ENCODE data around the gene CCDC178.
"Not testable (repeated sequence)": the region's sequence is repeated elsewhere in the genome, so short reads cannot be mapped to it uniquely, and the experiment has no call there.

CCDC178 gene

DNA sequence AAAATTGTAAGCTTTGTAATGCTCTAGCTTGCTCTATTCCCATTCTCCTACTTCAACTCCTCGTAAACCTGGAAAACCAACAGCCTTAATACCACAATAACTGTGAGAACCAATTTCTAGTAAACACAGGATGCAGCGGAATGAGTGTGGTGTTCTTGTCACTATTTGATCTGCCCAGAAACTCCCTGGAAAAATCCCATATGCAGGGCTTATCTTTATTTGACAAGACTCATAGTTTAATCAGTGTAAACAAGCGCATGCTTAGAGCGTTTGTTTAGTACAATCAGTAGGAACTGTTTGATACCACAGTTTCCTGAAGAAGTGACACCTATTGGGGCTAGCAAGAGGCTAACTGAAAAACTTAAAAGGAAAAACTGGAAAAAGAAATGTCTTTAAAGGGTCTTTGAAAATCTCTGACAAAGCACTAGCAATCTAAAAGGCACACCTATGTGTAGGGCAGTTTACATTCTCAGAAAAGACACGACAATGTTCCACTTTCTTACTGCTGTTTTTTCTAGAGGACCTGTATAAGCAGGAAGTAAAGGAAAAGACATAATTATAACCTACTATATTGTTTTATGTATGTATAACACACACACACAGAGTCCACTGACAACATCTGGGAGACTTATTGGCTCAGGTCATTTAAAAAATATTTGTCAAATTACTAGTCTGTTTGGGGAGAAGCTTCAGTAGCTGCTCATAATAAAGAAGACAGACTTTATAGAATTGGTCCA, 426.3 kb downstream of the CCDC178 start:
- Mint-ChIP-seq H3K4me3 (no peak overlapping the region), H3K4me1 (no peaks in the 10 kb centered on the region), H3K9me3 (peaks cover 4% of the 10 kb centered on the region), H3K36me3 (no peaks in the 10 kb centered on the region), H3K27ac (no peak overlapping the region), H3K27me3 (no peaks in the 10 kb centered on the region)
- DNase-seq = no peak
- CTCF ChIA-PET = no interaction called here

DNA sequence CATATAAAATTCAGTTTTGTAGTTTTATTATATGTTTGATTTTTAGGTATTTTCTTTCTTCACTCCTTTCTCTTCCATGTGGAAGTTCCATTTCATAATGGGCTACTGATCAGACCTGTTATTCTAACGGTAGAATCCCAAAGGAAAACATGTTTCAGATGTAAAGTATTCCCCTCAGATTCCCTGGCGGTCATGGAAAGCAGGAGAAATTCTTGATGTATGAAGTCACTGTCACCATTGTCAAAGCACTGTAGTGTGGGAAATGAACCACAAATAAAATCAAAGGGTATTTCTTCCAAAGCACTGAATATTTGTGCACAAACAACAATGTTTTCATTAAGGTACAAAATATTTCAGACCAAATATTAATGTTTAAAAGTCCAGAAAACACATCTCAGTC, 430.4 kb downstream of the CCDC178 start:
- no peaks in the 10 kb centered on the region for H3K36me3 Mint-ChIP-seq
- H3K27ac Mint-ChIP-seq = no peak overlapping the region
- H3K4me1 Mint-ChIP-seq = no peaks in the 10 kb centered on the region
- H3K9me3 Mint-ChIP-seq = peaks cover 4% of the 10 kb centered on the region
- H3K4me3 Mint-ChIP-seq = no peak overlapping the region
- CTCF ChIA-PET = no interaction called here
- DNase-seq = no peak
- H3K27me3 Mint-ChIP-seq = no peaks in the 10 kb centered on the region

DNA sequence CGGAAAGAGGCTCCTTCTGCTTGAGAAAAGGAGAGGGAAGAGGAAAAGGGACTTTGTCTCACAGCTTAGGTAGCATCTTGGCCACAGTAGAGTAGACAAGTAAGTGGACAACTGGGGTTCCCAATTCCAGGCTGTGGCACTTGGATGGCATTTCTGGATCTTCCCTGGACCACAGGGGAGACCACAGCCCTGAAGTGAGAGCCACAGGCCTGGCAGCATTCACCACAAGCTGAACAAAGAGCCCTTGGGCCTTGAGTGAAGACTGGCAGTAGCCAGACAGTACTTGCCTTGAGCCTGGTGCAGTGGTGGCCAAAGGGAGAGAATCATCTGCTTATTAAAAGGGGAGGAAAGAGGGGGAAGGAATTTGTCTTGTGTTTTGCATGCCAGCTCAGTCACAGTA, 441.6 kb downstream of the CCDC178 start:
- Mint-ChIP-seq H3K27ac (no peak overlapping the region), H3K9me3 (peaks cover 2% of the 10 kb centered on the region), H3K4me1 (no peaks in the 10 kb centered on the region), H3K36me3 (no peaks in the 10 kb centered on the region), H3K27me3 (no peaks in the 10 kb centered on the region), H3K4me3 (no peak overlapping the region)
- CTCF ChIA-PET = no interaction called here
- DNase-seq = no peak

DNA sequence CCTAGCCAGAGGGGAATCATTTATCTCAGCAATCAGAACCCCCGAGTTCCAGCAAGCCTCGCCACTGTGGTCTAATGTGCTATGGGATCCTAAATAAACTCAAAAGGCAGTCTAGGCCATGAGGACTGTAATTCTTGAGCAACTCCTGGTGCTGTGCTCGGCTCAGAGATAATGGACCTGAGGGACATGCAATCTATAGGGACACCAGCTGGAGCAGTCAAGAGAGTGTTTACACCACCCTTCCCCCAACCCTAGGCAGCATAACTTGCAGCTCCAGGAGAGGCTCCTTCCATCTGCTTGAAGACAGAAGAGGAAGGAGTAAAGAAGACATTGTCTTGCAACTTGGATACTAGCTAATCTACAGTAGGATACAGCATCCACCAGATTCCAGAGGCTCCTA, 442.2 kb downstream of the CCDC178 start:
- CTCF ChIA-PET = no interaction called here
- H3K36me3 Mint-ChIP-seq = no peaks in the 10 kb centered on the region
- H3K4me3 Mint-ChIP-seq = no peak overlapping the region
- no peak overlapping the region for H3K27ac Mint-ChIP-seq
- no peaks in the 10 kb centered on the region for H3K27me3 Mint-ChIP-seq
- no peak for DNase-seq
- H3K9me3 Mint-ChIP-seq = peaks cover 2% of the 10 kb centered on the region
- H3K4me1 Mint-ChIP-seq = no peaks in the 10 kb centered on the region

DNA sequence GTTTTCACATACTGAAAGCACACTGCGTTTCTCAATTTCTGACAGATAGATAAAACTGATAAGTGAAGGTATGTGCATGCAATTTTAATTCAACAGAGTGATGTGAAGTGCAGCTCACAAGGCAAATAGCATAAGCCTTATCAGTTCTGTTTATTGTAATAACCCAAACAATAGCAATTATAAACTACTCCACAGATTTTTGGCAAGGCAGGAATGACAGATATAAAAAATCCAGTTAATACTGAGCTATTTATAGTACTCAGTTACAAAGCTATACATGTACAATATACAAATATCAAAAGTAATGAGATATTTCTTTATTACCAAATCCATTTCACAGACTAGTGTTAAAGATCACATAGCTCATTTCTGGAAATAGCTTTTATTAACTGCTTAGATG, 456.8 kb downstream of the CCDC178 start:
- H3K36me3 Mint-ChIP-seq = no peaks in the 10 kb centered on the region
- no peak overlapping the region for H3K27ac Mint-ChIP-seq
- CTCF ChIA-PET = no interaction called here
- H3K4me1 Mint-ChIP-seq = no peaks in the 10 kb centered on the region
- no peaks in the 10 kb centered on the region for H3K27me3 Mint-ChIP-seq
- DNase-seq = no peak
- H3K9me3 Mint-ChIP-seq = no peaks in the 10 kb centered on the region
- H3K4me3 Mint-ChIP-seq = no peak overlapping the region

DNA sequence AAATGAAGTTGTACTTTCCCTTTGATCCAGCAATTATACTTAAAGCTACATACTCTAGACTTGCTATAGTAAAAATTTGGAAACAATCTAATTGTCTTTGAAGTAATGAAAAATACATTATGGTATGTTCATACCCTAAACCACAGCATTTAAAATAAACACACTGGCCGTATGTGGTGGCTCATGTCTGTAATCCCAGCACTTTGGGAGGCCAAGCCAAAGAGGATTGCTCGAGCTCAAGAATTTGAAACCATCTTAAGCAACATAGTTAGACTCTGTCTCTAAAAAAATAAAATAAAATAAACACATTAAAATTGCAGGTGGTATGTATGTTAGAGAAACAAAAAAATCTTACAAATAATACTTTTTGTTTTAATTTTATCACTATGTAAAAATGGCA, 459.6 kb downstream of the CCDC178 start:
- H3K4me1 Mint-ChIP-seq = no peaks in the 10 kb centered on the region
- H3K36me3 Mint-ChIP-seq = no peaks in the 10 kb centered on the region
- CTCF ChIA-PET = no interaction called here
- no peaks in the 10 kb centered on the region for H3K27me3 Mint-ChIP-seq
- no peak overlapping the region for H3K27ac Mint-ChIP-seq
- H3K4me3 Mint-ChIP-seq = no peak overlapping the region
- no peaks in the 10 kb centered on the region for H3K9me3 Mint-ChIP-seq
- DNase-seq = no peak

DNA sequence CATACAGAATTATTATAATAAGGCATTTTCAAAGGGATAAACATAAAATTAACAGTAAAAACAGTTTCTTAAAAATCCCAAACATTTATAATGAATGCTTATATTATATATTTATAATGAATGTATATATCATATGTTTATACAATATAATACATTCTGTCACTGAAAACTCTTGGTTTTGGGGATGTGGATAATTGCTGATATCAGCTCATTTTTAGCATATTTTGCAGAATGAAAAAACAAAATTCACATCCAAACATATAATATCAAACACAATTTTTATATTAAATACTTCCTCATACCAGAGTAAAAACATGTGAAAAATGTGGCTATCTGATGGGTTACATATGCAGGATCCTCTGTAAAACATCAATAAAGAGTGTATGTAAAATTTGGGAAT, 465.0 kb downstream of the CCDC178 start:
- Mint-ChIP-seq H3K36me3 (no peaks in the 10 kb centered on the region), H3K27ac (no peak overlapping the region), H3K4me3 (no peak overlapping the region), H3K4me1 (no peaks in the 10 kb centered on the region), H3K9me3 (no peaks in the 10 kb centered on the region), H3K27me3 (no peaks in the 10 kb centered on the region)
- CTCF ChIA-PET = no interaction called here
- no peak for DNase-seq

DNA sequence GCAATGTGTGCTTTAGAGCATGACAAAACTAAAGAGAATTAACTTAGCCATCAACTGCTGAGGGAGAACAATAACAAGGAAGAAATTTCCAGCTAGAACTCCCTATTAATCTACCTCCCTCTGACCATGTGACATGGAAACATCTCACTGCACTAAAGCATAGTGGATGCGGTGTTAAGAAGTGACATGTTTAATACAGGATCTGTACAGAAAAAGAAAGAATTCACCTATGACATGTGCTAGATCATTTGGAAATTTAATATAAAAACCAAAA, 465.4 kb downstream of the CCDC178 start:
- no peaks in the 10 kb centered on the region for H3K9me3 Mint-ChIP-seq
- CTCF ChIA-PET = no interaction called here
- H3K27ac Mint-ChIP-seq = no peak overlapping the region
- no peak for DNase-seq
- H3K4me1 Mint-ChIP-seq = no peaks in the 10 kb centered on the region
- no peaks in the 10 kb centered on the region for H3K27me3 Mint-ChIP-seq
- no peaks in the 10 kb centered on the region for H3K36me3 Mint-ChIP-seq
- H3K4me3 Mint-ChIP-seq = no peak overlapping the region

DNA sequence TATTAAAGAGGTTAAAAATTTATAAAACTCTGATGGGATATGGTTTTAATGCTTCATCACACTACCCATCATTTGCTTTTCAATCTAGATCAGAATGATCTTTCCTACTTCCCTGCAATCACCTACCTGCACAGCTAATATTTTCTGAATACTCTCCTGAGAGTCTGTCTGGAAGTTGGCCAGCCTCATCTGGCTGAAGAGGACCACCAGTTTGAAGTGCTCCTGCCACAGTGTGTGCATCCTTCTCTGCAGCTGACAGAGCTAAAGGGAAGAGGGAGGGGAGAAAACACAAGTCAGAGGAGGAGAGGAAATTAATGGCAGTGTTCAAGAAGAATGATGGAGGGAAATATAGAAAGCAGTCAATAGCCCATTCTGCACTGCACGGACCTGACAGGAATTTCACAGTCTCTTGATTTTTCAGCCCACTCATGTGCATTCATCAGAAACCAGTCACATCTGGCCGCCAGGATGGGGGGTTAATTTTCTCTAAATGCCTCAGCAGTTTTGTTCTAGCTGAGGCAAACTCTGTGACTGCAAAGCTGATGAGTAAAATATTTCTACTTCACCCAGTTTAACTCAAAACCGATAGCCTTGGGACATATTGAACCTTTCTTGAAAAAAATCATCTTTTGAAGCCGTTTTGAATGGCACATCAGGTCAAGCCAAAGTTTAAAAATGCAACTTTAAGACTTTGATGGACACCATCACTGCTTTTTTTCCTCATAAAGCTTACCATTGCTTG, 465.9 kb downstream of the CCDC178 start:
- H3K27ac Mint-ChIP-seq = no peak overlapping the region
- no peaks in the 10 kb centered on the region for H3K27me3 Mint-ChIP-seq

DNA sequence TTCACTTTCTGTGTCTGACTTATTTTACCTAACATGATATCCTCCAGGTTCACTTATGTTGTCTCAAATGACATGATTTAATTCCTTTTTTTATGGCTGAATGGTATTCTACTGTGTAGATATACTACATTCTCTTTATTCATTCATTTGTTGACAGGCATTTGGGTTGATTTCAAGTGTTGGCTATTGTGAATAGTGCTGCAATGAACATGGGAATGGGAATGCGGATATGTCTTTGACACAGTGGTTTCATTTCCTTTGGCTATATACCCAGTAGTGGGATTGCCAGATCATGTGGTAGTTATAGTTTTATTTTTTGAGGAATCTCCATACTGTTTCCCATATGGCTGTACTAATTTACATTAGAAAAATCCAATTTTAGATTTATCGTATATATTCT, 472.3 kb downstream of the CCDC178 start:
- no peaks in the 10 kb centered on the region for H3K9me3 Mint-ChIP-seq
- no peak for DNase-seq
- CTCF ChIA-PET = no interaction called here
- no peak overlapping the region for H3K4me3 Mint-ChIP-seq
- no peaks in the 10 kb centered on the region for H3K27me3 Mint-ChIP-seq
- no peaks in the 10 kb centered on the region for H3K36me3 Mint-ChIP-seq
- H3K27ac Mint-ChIP-seq = no peak overlapping the region
- no peaks in the 10 kb centered on the region for H3K4me1 Mint-ChIP-seq

More for the DNA sequence above, 465.9 kb downstream of the CCDC178 start:
- no peaks in the 10 kb centered on the region for H3K36me3 Mint-ChIP-seq
- CTCF ChIA-PET = no interaction called here
- no peaks in the 10 kb centered on the region for H3K9me3 Mint-ChIP-seq
- H3K4me3 Mint-ChIP-seq = no peak overlapping the region
- no peaks in the 10 kb centered on the region for H3K4me1 Mint-ChIP-seq
- DNase-seq = no peak

DNA sequence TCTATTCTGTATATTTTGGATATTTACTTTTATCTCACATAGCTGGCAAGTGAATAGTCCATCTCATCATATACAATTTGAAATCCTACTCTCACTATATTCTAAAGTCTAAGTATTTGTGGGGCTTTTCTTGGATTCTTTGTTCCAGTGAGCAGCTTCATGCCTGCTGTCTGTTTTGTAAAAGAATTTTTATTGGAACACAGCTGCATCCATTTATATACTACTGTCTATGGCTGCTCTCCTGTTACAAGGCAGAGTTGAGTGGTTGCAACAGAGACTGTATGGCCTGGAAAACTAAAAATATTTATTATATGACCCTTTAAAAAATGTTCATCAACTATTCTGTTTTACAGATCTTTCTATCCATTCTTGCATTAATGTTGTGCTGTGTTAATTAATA, 474.4 kb downstream of the CCDC178 start:
- CTCF ChIA-PET = no interaction called here
- no peak for DNase-seq
- Mint-ChIP-seq H3K27ac (no peak overlapping the region), H3K4me1 (no peaks in the 10 kb centered on the region), H3K27me3 (no peaks in the 10 kb centered on the region), H3K4me3 (no peak overlapping the region), H3K36me3 (no peaks in the 10 kb centered on the region), H3K9me3 (no peaks in the 10 kb centered on the region)

DNA sequence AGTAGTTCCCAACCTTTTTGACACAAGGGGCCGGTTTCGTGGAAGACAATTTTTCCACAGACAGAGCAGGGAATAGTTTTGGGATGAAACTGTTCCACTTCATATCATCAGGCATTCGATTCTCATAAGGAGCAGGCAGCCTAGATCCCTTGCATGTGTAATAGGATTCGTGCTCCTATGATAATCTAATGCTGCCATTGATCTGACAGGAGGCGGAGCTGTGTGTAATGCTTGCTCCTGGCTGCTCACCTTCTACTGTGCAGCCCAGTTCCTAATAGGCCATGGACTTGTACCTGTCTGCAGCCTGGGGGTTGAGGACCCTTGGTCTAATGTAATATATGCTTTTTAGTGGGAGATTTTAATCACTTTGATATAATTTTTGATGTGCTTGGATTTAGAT, 479.0 kb downstream of the CCDC178 start:
- Mint-ChIP-seq H3K27ac (no peak overlapping the region), H3K27me3 (no peaks in the 10 kb centered on the region), H3K4me3 (no peak overlapping the region), H3K4me1 (no peaks in the 10 kb centered on the region), H3K36me3 (no peaks in the 10 kb centered on the region), H3K9me3 (no peaks in the 10 kb centered on the region)
- CTCF ChIA-PET = no interaction called here
- DNase-seq = no peak

DNA sequence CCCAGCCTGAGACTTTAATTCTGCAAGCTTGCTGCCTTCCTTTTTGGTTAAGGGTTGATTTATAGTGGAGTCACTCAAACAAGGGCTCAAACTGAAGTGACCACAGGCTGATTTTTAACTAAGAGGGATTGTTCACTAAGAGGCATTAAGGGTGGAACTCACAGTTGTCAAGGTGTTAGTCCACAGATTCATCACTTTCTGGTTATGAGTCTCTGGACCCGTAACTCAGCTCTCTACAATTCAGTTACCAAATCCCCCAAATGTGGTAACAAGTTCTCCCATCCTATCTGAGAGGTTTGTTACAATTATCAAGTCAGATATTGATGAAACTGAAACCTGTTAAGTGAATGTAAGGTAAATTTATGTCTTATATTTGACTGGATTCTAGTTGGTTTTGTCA, 481.8 kb downstream of the CCDC178 start:
- no peaks in the 10 kb centered on the region for H3K36me3 Mint-ChIP-seq
- DNase-seq = no peak
- no peak overlapping the region for H3K4me3 Mint-ChIP-seq
- H3K27ac Mint-ChIP-seq = no peak overlapping the region
- CTCF ChIA-PET = no interaction called here
- no peaks in the 10 kb centered on the region for H3K27me3 Mint-ChIP-seq
- H3K4me1 Mint-ChIP-seq = no peaks in the 10 kb centered on the region
- no peaks in the 10 kb centered on the region for H3K9me3 Mint-ChIP-seq

DNA sequence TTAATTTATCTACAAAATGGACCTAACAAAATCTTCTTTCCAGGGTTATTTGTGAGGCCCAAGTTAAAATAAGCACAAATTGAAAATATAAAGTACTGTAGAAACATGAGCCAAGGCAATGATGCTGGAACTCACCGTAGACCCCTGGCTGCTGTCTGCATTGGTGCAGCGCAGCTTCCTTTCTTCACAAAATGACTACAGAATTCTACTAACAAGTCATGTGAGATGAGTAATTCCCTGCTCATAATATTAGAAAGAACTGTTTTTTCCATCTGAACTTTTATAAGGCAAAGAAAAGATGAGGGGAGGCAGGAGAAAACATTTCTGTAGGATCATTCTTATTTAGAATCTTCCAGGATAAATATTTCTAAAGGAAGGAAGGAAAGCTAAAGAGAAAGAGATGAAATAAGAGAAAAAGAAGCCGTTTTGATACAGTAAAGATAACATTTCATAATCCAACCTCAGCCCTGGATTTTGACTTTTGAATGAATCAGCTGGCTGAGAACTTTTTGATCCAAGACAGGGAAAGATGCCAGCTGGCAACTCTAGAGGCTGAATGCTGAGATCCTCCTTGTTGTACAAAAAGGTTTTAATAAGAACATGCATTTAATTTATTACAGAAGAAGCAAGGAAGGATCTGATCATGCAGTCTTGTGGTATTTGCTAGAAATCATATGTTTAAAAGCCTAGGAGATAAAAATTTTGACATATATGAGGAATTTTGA, 483.8 kb downstream of the CCDC178 start:
- CTCF ChIA-PET = no interaction called here
- Mint-ChIP-seq H3K4me3 (no peak overlapping the region), H3K36me3 (no peaks in the 10 kb centered on the region), H3K27me3 (no peaks in the 10 kb centered on the region), H3K27ac (no peak overlapping the region), H3K4me1 (no peaks in the 10 kb centered on the region), H3K9me3 (peaks cover 5% of the 10 kb centered on the region)
- DNase-seq = no peak

DNA sequence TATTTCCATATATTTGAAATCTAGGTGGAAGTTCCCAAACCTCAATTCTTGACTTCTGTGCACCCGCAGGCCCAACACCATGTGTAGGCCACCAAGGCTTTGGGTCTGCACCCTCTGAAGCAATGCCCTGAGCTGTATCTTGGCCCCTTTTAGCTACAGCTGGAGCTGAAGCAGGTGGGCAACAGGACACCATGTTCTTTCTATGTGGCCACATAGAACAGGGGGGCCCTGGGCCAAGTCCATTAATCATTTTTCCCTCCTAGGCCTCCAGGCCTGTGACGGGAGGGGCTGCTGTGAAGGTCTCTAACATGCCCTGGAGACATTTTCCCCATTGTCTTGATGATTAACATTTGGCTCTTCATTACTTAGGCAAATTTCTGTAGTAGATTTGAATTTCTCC, 488.2 kb downstream of the CCDC178 start:
- H3K27me3 Mint-ChIP-seq, H3K9me3 Mint-ChIP-seq, H3K36me3 Mint-ChIP-seq, H3K4me3 Mint-ChIP-seq, H3K4me1 Mint-ChIP-seq, CTCF ChIA-PET, DNase-seq, H3K27ac Mint-ChIP-seq: not testable (repeated sequence)
